Activated B cell treated with CpG ODN at 0.5 μM for 24 hours (primary cell): ENCODE data around the gene ZNF692. TPM values are rescaled to one million over a fixed set of nuclear protein-coding genes. Genes with fewer than 3 reads are reported as not detected.

ENCODE experiments used
- ATAC-seq: fragments of 200-7000 bp; cut with Tn5 transposase; one replicate; pipeline ENCODE4 v1.10.0; 2021; ENCODE audit warnings: low read depth, mild to moderate bottlenecking, moderate library complexity
- CTCF ChIA-PET: fragments of 350-600 bp; sonication (Branson Sonifier 250); formaldehyde crosslinking; loops from one replicate; lab custom pipeline; 2021; ENCODE audit warnings: antibody characterized with exemption; lab: Charles Lee
- POLR2A ChIA-PET: fragments of 350-600 bp; sonication (Branson Sonifier 250); formaldehyde crosslinking; loops from one replicate; lab custom pipeline; 2021; ENCODE audit warnings: antibody characterized with exemption; lab: Charles Lee
- DNase-seq: peaks from one replicate; pipeline ENCODE4 v3.0.0; 2022
- H3K27ac Mint-ChIP-seq: one replicate; pipeline ENCODE4 v1.8.0; 2020; ENCODE audit warnings: mixed read lengths
- H3K27me3 Mint-ChIP-seq: one replicate; pipeline ENCODE4 v1.8.0; 2021; ENCODE audit warnings: mixed read lengths
- H3K36me3 Mint-ChIP-seq: one replicate; pipeline ENCODE4 v1.8.0; 2021; ENCODE audit warnings: low read depth, mixed read lengths
- H3K4me1 Mint-ChIP-seq: one replicate; pipeline ENCODE4 v1.8.0; 2021; ENCODE audit warnings: mixed read lengths
- H3K4me3 Mint-ChIP-seq: one replicate; pipeline ENCODE4 v1.8.0; 2020; ENCODE audit warnings: mild to moderate bottlenecking, mixed read lengths
- H3K9me3 Mint-ChIP-seq: one replicate; pipeline ENCODE4 v1.8.0; 2020; ENCODE audit warnings: mixed read lengths
- CTCF ChIP-seq: fragments of 200-600 bp; IDR thresholded peaks from one replicate; pipeline ENCODE4 v1.8.0; 2022; ENCODE audit warnings: antibody characterized with exemption, mild to moderate bottlenecking
- intact Hi-C: fragments of 100-400 bp; cut with micrococcal nuclease; formaldehyde crosslinking; loops from one replicate; pipeline ENCODE4 v1.15.1; 2024
- total RNA-seq: library from RNA; stranded (reverse); gene quantifications from 2 replicates; pipeline ENCODE4 v1.2.3, GENCODE V29; 2022

ZNF692 gene
- total RNA-seq, 1 donor from 2014 or later, result 40.3 TPM

- ChIA-PET CTCF (no interaction called here), POLR2A (interaction anchor here (1.0 to 7.1 kb wide), 5 partner anchors 11 to 57 kb away, joined by 4 to 250 read pairs (median 9); partner anchors contain the start of genes PGBD2, SH3BP5L and ZNF672)
- H3K27me3 Mint-ChIP-seq, result no peaks in the 10 kb centered on the region
- H3K4me3 Mint-ChIP-seq, result peak overlapping the region; percentile 90
- TF ChIP-seq CTCF, result no peak
- H3K4me1 Mint-ChIP-seq, result peaks cover 44% of the 10 kb centered on the region
- H3K9me3 Mint-ChIP-seq, result no peaks in the 10 kb centered on the region
- DNase-seq, result no peak
- H3K27ac Mint-ChIP-seq, result peak overlapping the region; percentile 77
- peak; percentile 1 for ATAC-seq
- intact Hi-C loops, result no loop called here
- peaks cover 3% of the 10 kb centered on the region for H3K36me3 Mint-ChIP-seq
These were observed 3.8 kb upstream of the ZNF692 start for GRCh38 chr1:248862695-248862997.

- intact Hi-C loops, result no loop called here
- ChIA-PET CTCF (no interaction called here), POLR2A (interaction anchor here (0.6 to 7.1 kb wide), 5 partner anchors 12 to 56 kb away, joined by 3 to 250 read pairs (median 9); partner anchors contain the start of genes SH3BP5L and ZNF672)
- Mint-ChIP-seq H3K4me3 (no peak overlapping the region), H3K9me3 (no peaks in the 10 kb centered on the region), H3K4me1 (peaks cover 47% of the 10 kb centered on the region), H3K36me3 (peaks cover 3% of the 10 kb centered on the region), H3K27ac (no peak overlapping the region), H3K27me3 (no peaks in the 10 kb centered on the region)
- ATAC-seq, result no peak
- DNase-seq, result no peak
- TF ChIP-seq CTCF, result no peak
These were observed 2.7 kb upstream of the ZNF692 start for GRCh38 chr1:248861616-248862015.

- CTCF ChIA-PET, result interaction anchor here (0.9 to 3.2 kb wide), 5 partner anchors 14 to 46 kb away, joined by 3 to 31 read pairs (median 7); partner anchors contain the start of genes PGBD2 and ZNF672
These were observed 1.1 kb upstream of the ZNF692 start for GRCh38 chr1:248860007-248860406.

GRCh38 chr1:248858096-248858890, 592 bp downstream of the ZNF692 start:
- intact Hi-C loops, result loop anchor here (1.0 kb wide), 1 partner anchor 48 kb away; the partner anchor contains the start of gene PGBD2
- TF ChIP-seq CTCF, result no peak
- CTCF ChIA-PET, result interaction anchor here (0.8 to 3.2 kb wide), 10 partner anchors 16 to 53 kb away, joined by 3 to 31 read pairs (median 4); partner anchors contain the start of genes PGBD2, SH3BP5L and ZNF672
- H3K9me3 Mint-ChIP-seq, result no peaks in the 10 kb centered on the region
- ATAC-seq (peak; percentile 55), DNase-seq (no peak)
- peaks cover 21% of the 10 kb centered on the region for H3K36me3 Mint-ChIP-seq
- peak overlapping the region; percentile 87 for H3K4me3 Mint-ChIP-seq
- peaks cover 52% of the 10 kb centered on the region for H3K4me1 Mint-ChIP-seq
- POLR2A ChIA-PET, result interaction anchor here (0.8 to 7.1 kb wide), 9 partner anchors 8 to 56 kb away, joined by 3 to 250 read pairs (median 19); partner anchors contain the start of genes PGBD2, SH3BP5L and ZNF672
- peak overlapping the region; percentile 97 for H3K27ac Mint-ChIP-seq
- no peaks in the 10 kb centered on the region for H3K27me3 Mint-ChIP-seq

More at GRCh38 chr1:248860007-248860406, 1.1 kb upstream of the ZNF692 start:
- intact Hi-C loops, result no loop called here
- TF ChIP-seq CTCF, result no peak
- POLR2A ChIA-PET, result interaction anchor here (2.6 to 7.1 kb wide), 5 partner anchors 14 to 46 kb away, joined by 19 to 250 read pairs (median 46); partner anchors contain the start of genes PGBD2, SH3BP5L and ZNF672
- ATAC-seq (no peak), DNase-seq (no peak)
- H3K36me3 Mint-ChIP-seq, result peaks cover 10% of the 10 kb centered on the region
- H3K9me3 Mint-ChIP-seq, result no peaks in the 10 kb centered on the region
- H3K27me3 Mint-ChIP-seq, result no peaks in the 10 kb centered on the region
- peak overlapping the region; percentile 87 for H3K4me3 Mint-ChIP-seq
- H3K4me1 Mint-ChIP-seq, result peaks cover 49% of the 10 kb centered on the region
- peak overlapping the region; percentile 97 for H3K27ac Mint-ChIP-seq

- intact Hi-C loops, result loop anchor here (1.0 kb wide), 1 partner anchor 49 kb away; the partner anchor contains the start of gene PGBD2
- Mint-ChIP-seq H3K9me3 (no peaks in the 10 kb centered on the region), H3K27me3 (no peaks in the 10 kb centered on the region), H3K4me1 (peaks cover 48% of the 10 kb centered on the region), H3K4me3 (peak overlapping the region; percentile 87), H3K27ac (peak overlapping the region; percentile 32), H3K36me3 (peaks cover 21% of the 10 kb centered on the region)
- no peak for TF ChIP-seq CTCF
- POLR2A ChIA-PET, result interaction anchor here (0.8 to 7.1 kb wide), 6 partner anchors 13 to 48 kb away, joined by 3 to 250 read pairs (median 36); partner anchors contain the start of genes PGBD2, SH3BP5L and ZNF672
- CTCF ChIA-PET, result interaction anchor here (0.8 to 3.2 kb wide), 8 partner anchors 16 to 53 kb away, joined by 3 to 31 read pairs (median 8); partner anchors contain the start of genes PGBD2, SH3BP5L and ZNF672
- DNase-seq (no peak), ATAC-seq (no peak)
These were observed 1.2 kb downstream of the ZNF692 start for GRCh38 chr1:248857749-248858095.
